ENCODE data around the gene PNMA8C.

DNA sequence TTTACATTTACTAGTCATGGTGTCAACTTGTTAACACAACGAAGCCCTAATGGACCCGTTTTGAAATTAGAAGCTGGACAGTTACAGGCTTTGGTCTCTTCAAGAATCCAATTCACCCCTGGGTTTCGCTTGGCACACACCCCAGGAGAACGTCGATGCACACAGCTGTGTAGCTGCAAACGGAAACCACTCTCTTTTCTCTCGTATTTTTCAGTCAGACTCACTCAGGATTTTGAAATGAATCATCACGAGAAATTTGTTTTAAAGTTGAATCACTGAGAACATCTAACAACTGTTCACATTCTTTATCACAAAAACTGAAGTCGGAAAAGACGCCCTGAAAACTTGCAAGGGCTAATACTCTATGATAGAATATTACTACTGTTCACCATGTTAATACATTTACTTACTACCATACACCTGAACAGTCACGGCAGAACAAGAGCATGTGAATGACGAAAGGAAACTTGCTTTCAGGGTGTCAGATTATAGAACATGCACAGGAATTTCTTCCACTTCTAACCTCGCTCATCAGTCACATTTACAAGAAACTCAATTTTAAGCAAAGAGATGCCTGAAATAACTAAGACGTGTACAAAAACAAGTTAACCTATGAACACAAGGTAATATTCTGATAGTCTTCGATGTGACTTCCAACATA, 37.9 kb upstream of the PNMA8C start:
- TF ChIP-seq EZH2 (IDR thresholded peaks at IDR 0.05; ENCODE audit: low read length), result no peak
- TF ChIP-seq CTCF (optimal IDR thresholded peaks at IDR 0.05 in 1 of 3, IDR thresholded peaks at IDR 0.05 in 1 of 3, conservative IDR thresholded peaks at IDR 0.05 in 1 of 3; ENCODE audit: extremely low read depth in 1 of 3, insufficient read depth in 2 of 3, low read length in 3 of 3), result no peak
